ENCODE results near the gene CLCNKB. TPM values are rescaled to one million over a fixed set of nuclear protein-coding genes. Genes with fewer than 3 reads are reported as not detected.

CLCNKB gene
- not detected for total RNA-seq

GRCh38 chr1:16043521-16043920 is at the start of gene CLCNKB:
Gene CLCNKB, plus strand, starts transcription at chr1:16043782. Its CDS starts 711 bp downstream, at chr1:16044493.

GRCh38 chr1:16017461-16018303 is 25.9 kb upstream of the CLCNKB start, which contains the start of gene HSPB7:
Gene HSPB7, minus strand, starts transcription at chr1:16018043. Its CDS starts 80 bp downstream, at chr1:16017963.

GRCh38 chr1:16021681-16022080 is 21.9 kb upstream of the CLCNKB start, which contains the start of gene CLCNKA:
Gene CLCNKA, plus strand, starts transcription at chr1:16022036. Its CDS starts 584 bp downstream, at chr1:16022620.

GRCh38 chr1:16073490-16074119 is 30.0 kb downstream of the CLCNKB start, which contains the start of gene FAM131C:
Gene FAM131C, minus strand, starts transcription at chr1:16073651. Its CDS starts 209 bp downstream, at chr1:16073442.

Other genes with a start within 250 kb of the CLCNKB start
- gene UQCRHL, start 236.1 kb upstream of the CLCNKB start, total RNA-seq = 1 to 10 TPM; 1.0 to 1.7 TPM
- gene SPEN, start 196.1 kb upstream of the CLCNKB start, total RNA-seq = 10 to 100 TPM; 12.7 to 19.3 TPM
- gene ZBTB17, start 67.7 kb upstream of the CLCNKB start, total RNA-seq = 10 to 100 TPM; 26.0 to 40.6 TPM
- gene SRARP, start 39.5 kb upstream of the CLCNKB start, total RNA-seq = not detected
- under 1 TPM in 1 of 2 donors, not detected in 1; 0.33 TPM for gene HSPB7, start 25.7 kb upstream of the CLCNKB start, total RNA-seq
- gene CLCNKA, start 21.7 kb upstream of the CLCNKB start, total RNA-seq = not detected
- gene FAM131C, start 29.9 kb downstream of the CLCNKB start, total RNA-seq = not detected
- gene EPHA2, start 112.3 kb downstream of the CLCNKB start, total RNA-seq = 10 to 100 TPM in 1 of 2 donors, 1 to 10 TPM in 1; 2.1 to 11.7 TPM
- 1 to 10 TPM; 5.2 to 5.3 TPM for gene ARHGEF19, start 168.9 kb downstream of the CLCNKB start, total RNA-seq
- gene CPLANE2, start 193.4 kb downstream of the CLCNKB start, total RNA-seq = 1 to 10 TPM; 5.7 to 7.2 TPM

Data from melanocyte of skin (primary cell).